ENCODE results near the gene PCDHA3. TPM values are rescaled to one million over a fixed set of nuclear protein-coding genes. Genes with fewer than 3 reads are reported as not detected.
"Not testable (repeated sequence)": the region's sequence is repeated elsewhere in the genome, so short reads cannot be mapped to it uniquely, and the experiment has no call there.

Gene PCDHA3
- total RNA-seq, 4 donors from 2014 or later, result 0.05 to 0.13 TPM; not detected in 2

GRCh38 chr5:140828362-140828737, 27.5 kb downstream of the PCDHA3 start:
- intact Hi-C loops (cut with DNase I; ENCODE audit: low total_unique reads), result no loop called here
- TF ChIP-seq CTCF (IDR thresholded peaks at IDR 0.05) (no peak), POLR2A (IDR thresholded peaks at IDR 0.05) (no peak)
- no peak for DNase-seq (ENCODE audit: low spot score in 2 of 2)
- H3K4me3 ChIP-seq (ENCODE audit: low read depth, poor library complexity, severe bottlenecking), result no peak overlapping the region
- WGBS, 2 donors, result 27 to 29% methylated on average over 18 of the region's 18 CpGs

- H3K4me3 ChIP-seq (ENCODE audit: low read depth, poor library complexity, severe bottlenecking); DNase-seq (ENCODE audit: low spot score in 2 of 2); intact Hi-C loops (cut with DNase I; ENCODE audit: low total_unique reads): not testable (repeated sequence)
- 49 to 53% methylated on average over 55 to 77 of the region's 106 CpGs for WGBS, 2 donors
Observed at GRCh38 chr5:140829511-140830501, 28.9 kb downstream of the PCDHA3 start.

- WGBS, 2 donors, result 11 to 19% methylated on average over 8 of the region's 8 CpGs
- H3K4me3 ChIP-seq (ENCODE audit: low read depth, poor library complexity, severe bottlenecking), result no peak within 1 kb of the TSS
Observed at GRCh38 chr5:140833993-140834392, 33.1 kb downstream of the PCDHA3 start, which contains the start of gene PCDHA7. Gene PCDHA7 (plus strand): TSS chr5:140834269. CDS start chr5:140834384, 115 bp downstream.

GRCh38 chr5:140834439-140835008, 33.7 kb downstream of the PCDHA3 start:
- WGBS, 2 donors, result 26 to 31% methylated on average over 26 to 28 of the region's 38 CpGs
- DNase-seq (ENCODE audit: low spot score in 2 of 2); H3K4me3 ChIP-seq (ENCODE audit: low read depth, poor library complexity, severe bottlenecking); intact Hi-C loops (cut with DNase I; ENCODE audit: low total_unique reads): not testable (repeated sequence)

More at GRCh38 chr5:140833993-140834392, 33.1 kb downstream of the PCDHA3 start, which contains the start of gene PCDHA7:
- intact Hi-C loops (cut with DNase I; ENCODE audit: low total_unique reads), result no loop called here
- no peak for DNase-seq (ENCODE audit: low spot score in 2 of 2)
- no peak for TF ChIP-seq POLR2A (IDR thresholded peaks at IDR 0.05)
- TF ChIP-seq CTCF (IDR thresholded peaks at IDR 0.05), result no peak

- H3K4me3 ChIP-seq (ENCODE audit: low read depth, poor library complexity, severe bottlenecking), result no peak overlapping the region
- TF ChIP-seq CTCF (IDR thresholded peaks at IDR 0.05) (no peak), POLR2A (IDR thresholded peaks at IDR 0.05) (no peak)
- intact Hi-C loops (cut with DNase I; ENCODE audit: low total_unique reads), result no loop called here
- DNase-seq (ENCODE audit: low spot score in 2 of 2), result no peak
- 51 to 56% methylated on average over 71 to 100 of the region's 103 CpGs for WGBS, 2 donors
Observed at GRCh38 chr5:140835622-140836510, 35.0 kb downstream of the PCDHA3 start.

Data from lower leg skin (tissue), 4 donors.